HG03025 (cell line): Measurements from ENCODE around the gene GAS1.
A peak's percentile ranks its signal among the peaks of the same experiment; 100 is the strongest.

Experiments used
- ATAC-seq: cut with Tn5 transposase; IDR thresholded peaks from one replicate; pipeline ENCODE4 v1.9.1; 2021; ENCODE audit warnings: mild to moderate bottlenecking, moderate library complexity; ENCODE audit not compliant: unreplicated experiment, low FRiP score

Gene GAS1

GRCh38 chr9:86947146-86948073 is at the start of gene GAS1:
TSS of gene GAS1 (minus strand) at chr9:86947506. CDS start at chr9:86946779, 727 bp downstream.
- peak; percentile 61 for ATAC-seq

- ATAC-seq, result no peak
These were observed 46.9 kb upstream of the GAS1 start for GRCh38 chr9:86994231-86994630.

- ATAC-seq, result no peak
These were observed 46.5 kb upstream of the GAS1 start for GRCh38 chr9:86993830-86994229.

- ATAC-seq, result no peak
These were observed 43.8 kb upstream of the GAS1 start for GRCh38 chr9:86991077-86991476.

GRCh38 chr9:86990290-86990689 is 43.0 kb upstream of the GAS1 start:
- ATAC-seq, result no peak

GRCh38 chr9:86987900-86988299 is 40.6 kb upstream of the GAS1 start:
- no peak for ATAC-seq

- no peak for ATAC-seq
These were observed 37.9 kb upstream of the GAS1 start for GRCh38 chr9:86985132-86985647.

GRCh38 chr9:86983620-86984259 is 36.4 kb upstream of the GAS1 start:
- no peak for ATAC-seq

GRCh38 chr9:86983249-86983619 is 35.9 kb upstream of the GAS1 start:
- no peak for ATAC-seq

- no peak for ATAC-seq
These were observed 33.5 kb upstream of the GAS1 start for GRCh38 chr9:86980802-86981201.

GRCh38 chr9:86979657-86980056 is 32.4 kb upstream of the GAS1 start:
- ATAC-seq, result no peak

GRCh38 chr9:86978922-86979474 is 31.7 kb upstream of the GAS1 start:
- no peak for ATAC-seq

GRCh38 chr9:86978413-86978812 is 31.1 kb upstream of the GAS1 start:
- no peak for ATAC-seq

- ATAC-seq, result no peak
These were observed 30.0 kb upstream of the GAS1 start for GRCh38 chr9:86977205-86977835.

- ATAC-seq, result no peak
These were observed 28.3 kb upstream of the GAS1 start for GRCh38 chr9:86975606-86976005.

GRCh38 chr9:86975036-86975435 is 27.7 kb upstream of the GAS1 start:
- no peak for ATAC-seq

- no peak for ATAC-seq
These were observed 27.1 kb upstream of the GAS1 start for GRCh38 chr9:86974421-86974820.

- ATAC-seq, result no peak
These were observed 24.4 kb upstream of the GAS1 start for GRCh38 chr9:86971742-86972141.

GRCh38 chr9:86968258-86968920 is 21.1 kb upstream of the GAS1 start:
- ATAC-seq, result no peak

- ATAC-seq, result no peak
These were observed 19.7 kb upstream of the GAS1 start for GRCh38 chr9:86966852-86967511.
